Aorta (tissue), 5 donors: Measurements from ENCODE around the gene RCC2. TPM values are rescaled to one million over a fixed set of nuclear protein-coding genes. Genes with fewer than 3 reads are reported as not detected.
"Not testable (repeated sequence)": the region's sequence is repeated elsewhere in the genome, so short reads cannot be mapped to it uniquely, and the experiment has no call there.

Experiments used
- ATAC-seq: fragments of 200-7000 bp; cut with Tn5 transposase; one replicate; pipeline ENCODE4 v1.9.1; 2022; ENCODE audit warnings: moderate library complexity; ENCODE audit not compliant: low FRiP score
- DNase-seq, 2 donors: peaks; one replicate each; pipeline ENCODE4 v3.0.0-alpha.2; 2020
- H3K27ac ChIP-seq, 2 donors: one replicate each; pipeline ENCODE4 v1.5.1; 2013; ENCODE audit warnings: low read length in 2 of 2, mild to moderate bottlenecking in 2 of 2, moderate library complexity in 2 of 2, control low read depth in 1 of 2, inconsistent platforms in 1 of 2, low read depth in 1 of 2
- H3K27me3 ChIP-seq, 2 donors: one replicate each; pipeline ENCODE4 v1.6.1; 2013; ENCODE audit warnings: control low read depth in 1 of 2, low read length in 1 of 2, mild to moderate bottlenecking in 1 of 2, moderate library complexity in 1 of 2; ENCODE audit not compliant: insufficient read depth in 2 of 2, control insufficient read depth in 1 of 2
- H3K36me3 ChIP-seq, 2 donors: one replicate each; pipeline ENCODE4 v1.6.1; 2013; ENCODE audit warnings: control low read depth in 1 of 2, low read length in 1 of 2, mild to moderate bottlenecking in 1 of 2; ENCODE audit not compliant: insufficient read depth in 2 of 2, control insufficient read depth in 1 of 2
- H3K4me1 ChIP-seq, 2 donors: one replicate each; pipeline ENCODE4 v1.6.1; 2013; ENCODE audit warnings: low read length in 2 of 2, control low read depth in 1 of 2, mild to moderate bottlenecking in 1 of 2, moderate library complexity in 1 of 2; ENCODE audit not compliant: insufficient read depth in 2 of 2, control insufficient read depth in 1 of 2
- H3K4me3 ChIP-seq, 2 donors: one replicate each; pipeline ENCODE4 v1.5.1; 2013; ENCODE audit warnings: low read length in 2 of 2, control low read depth in 1 of 2, mild to moderate bottlenecking in 1 of 2
- H3K9me3 ChIP-seq: one replicate; pipeline ENCODE4 v1.6.1; 2013; ENCODE audit warnings: mild to moderate bottlenecking, low read length; ENCODE audit not compliant: control insufficient read depth
- WGBS, 2 donors: extraction: QIAGEN DNeasy Blood & Tissue Kit; methylation state at CpG; one replicate each; pipeline ENCODE4 v1.1.7; 2013; 5-methylcytosine and 5-hydroxymethylcytosine counted together
- intact Hi-C, 2 donors: fragments of 100-400 bp; cut with DNase I; formaldehyde crosslinking; loops; one replicate each; pipeline versions ENCODE4 v1.14.2 to v1.15.0; 2022
- polyA plus RNA-seq, 2 donors: library from polyadenylated mRNA; stranded (reverse); fragments of 200-250 nt; gene quantifications; one replicate each; pipeline ENCODE4 v1.2.3, GENCODE V29; 2013
- total RNA-seq, 2 donors: library from RNA; stranded (reverse); fragmentation: NEBNext Ultra II Directional; extraction: Animal tissue kit (Norgen Biotek cat#: 25700); gene quantifications; one replicate each; pipeline ENCODE4 v1.2.1, GENCODE V29; 2021
- donor health status: healthy with polysubstance abuse.
- donor health status: Bipolar disorder and iron deficiency.
- donor health status: DM: no; HTN: no; CAD: no.
- donor health status: DM: no; HTN: no; CAD: no.
- donor health status: DM: yes; HTN: yes; CAD: no.

Gene RCC2
- total and polyA plus RNA-seq, 4 donors: 7.5 to 34.2 (median 17.1) TPM

DNA sequence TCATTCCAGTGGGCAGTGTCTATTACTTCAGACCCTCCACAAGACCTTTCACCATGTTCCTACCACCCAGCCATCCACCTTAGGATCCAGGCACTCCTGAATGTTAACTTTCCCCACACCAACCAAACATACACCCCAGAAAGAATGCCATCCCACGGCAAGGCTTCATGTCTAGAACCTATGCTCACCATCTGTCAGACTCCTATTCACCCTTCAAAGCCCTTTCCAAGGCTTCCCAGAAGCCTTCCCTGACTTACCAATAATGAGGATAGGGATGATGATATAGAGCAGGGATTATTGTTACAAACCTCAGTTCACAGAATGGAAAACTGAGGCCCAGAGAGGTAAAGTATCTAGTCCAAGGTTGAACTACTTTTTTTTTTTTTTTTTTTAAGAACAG, 19.3 kb upstream of the RCC2 start:
- H3K4me3 ChIP-seq: no peak overlapping the region
- H3K36me3 ChIP-seq: no peaks in the 10 kb centered on the region
- no peaks in the 10 kb centered on the region for H3K4me1 ChIP-seq
- WGBS, 2 donors: 84 to 89% methylated on average over 1 of the region's 1 CpG
- ATAC-seq (no peak), DNase-seq (no peak)
- no peak overlapping the region for H3K27ac ChIP-seq
- H3K27me3 ChIP-seq: no peaks in the 10 kb centered on the region
- no peaks in the 10 kb centered on the region for H3K9me3 ChIP-seq
- intact Hi-C loops: no loop called here

DNA sequence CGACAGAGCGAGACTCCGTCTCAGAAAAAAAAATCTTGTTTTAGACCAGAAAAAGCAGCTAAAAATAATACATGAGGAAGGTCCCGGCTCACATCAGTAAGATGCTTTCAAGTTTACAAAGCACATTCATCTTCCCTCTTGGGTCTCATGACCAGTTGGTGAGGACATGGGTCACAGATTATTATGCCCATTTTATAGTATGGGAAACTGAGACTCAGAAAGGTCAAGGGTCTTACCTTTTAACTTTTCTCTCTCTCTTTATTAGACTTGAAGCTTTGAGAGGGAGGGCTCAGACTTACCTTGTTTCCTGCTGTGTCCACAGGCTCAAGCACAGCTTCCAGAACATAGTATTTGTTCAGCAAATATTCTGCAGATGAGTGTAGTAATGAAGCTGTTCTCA, 13.2 kb upstream of the RCC2 start:
- Histone ChIP-seq H3K36me3 (no peaks in the 10 kb centered on the region), H3K9me3 (no peaks in the 10 kb centered on the region), H3K27me3 (no peaks in the 10 kb centered on the region), H3K4me3 (no peak overlapping the region), H3K4me1 (no peaks in the 10 kb centered on the region), H3K27ac (no peak overlapping the region)
- ATAC-seq (no peak), DNase-seq (no peak)
- WGBS, 2 donors: 42 to 45% methylated on average over 4 of the region's 4 CpGs
- intact Hi-C loops: no loop called here

DNA sequence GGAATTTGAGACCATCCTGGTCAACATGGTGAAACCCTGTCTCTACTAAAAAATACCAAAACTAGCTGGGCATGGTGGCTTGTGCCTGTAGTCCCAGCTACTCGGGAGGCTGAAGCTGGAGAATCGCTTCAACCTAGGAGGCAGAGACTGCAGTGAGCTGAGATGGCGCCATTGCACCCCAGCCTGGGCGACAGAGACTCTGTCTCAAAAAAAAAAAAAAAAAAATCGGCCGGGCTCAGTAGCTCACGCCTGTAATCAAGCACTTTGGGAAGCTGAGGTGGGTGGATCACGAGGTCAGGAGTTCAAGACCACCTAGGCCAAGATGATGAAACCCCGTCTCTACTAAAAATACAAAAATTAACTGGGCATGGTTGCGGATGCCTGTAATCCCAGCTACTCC, 12.7 kb upstream of the RCC2 start:
- intact Hi-C loops, H3K27me3 ChIP-seq, H3K4me3 ChIP-seq, H3K36me3 ChIP-seq, DNase-seq, H3K9me3 ChIP-seq, H3K27ac ChIP-seq, ATAC-seq, H3K4me1 ChIP-seq: not testable (repeated sequence)
- WGBS, 2 donors: 54 to 69% methylated on average over 9 to 10 of the region's 10 CpGs

DNA sequence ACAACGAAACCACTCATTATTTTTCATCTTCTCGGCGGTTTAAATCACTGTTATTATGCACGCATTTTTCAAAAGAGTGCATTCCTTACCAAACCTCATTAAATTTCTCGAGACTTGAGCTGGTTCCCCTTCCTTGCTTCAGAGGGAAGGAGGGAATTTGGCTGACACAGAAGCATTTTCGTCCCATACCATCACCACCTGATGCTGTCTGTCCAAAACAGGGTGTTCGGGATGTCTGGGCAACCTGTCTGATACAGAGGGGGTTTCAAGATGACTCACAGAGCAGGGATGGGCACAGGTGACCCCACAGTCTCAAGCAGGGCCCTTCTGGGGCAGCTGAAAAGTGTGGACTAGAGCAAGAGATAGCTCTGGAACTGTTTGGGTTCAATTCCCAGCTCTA, 12.3 kb upstream of the RCC2 start:
- ATAC-seq (no peak), DNase-seq (no peak)
- 64 to 71% methylated on average over 7 of the region's 7 CpGs for WGBS, 2 donors
- Histone ChIP-seq H3K27me3 (no peaks in the 10 kb centered on the region), H3K9me3 (no peaks in the 10 kb centered on the region), H3K36me3 (no peaks in the 10 kb centered on the region), H3K27ac (no peak overlapping the region), H3K4me3 (no peak overlapping the region), H3K4me1 (no peaks in the 10 kb centered on the region)
- intact Hi-C loops: no loop called here

DNA sequence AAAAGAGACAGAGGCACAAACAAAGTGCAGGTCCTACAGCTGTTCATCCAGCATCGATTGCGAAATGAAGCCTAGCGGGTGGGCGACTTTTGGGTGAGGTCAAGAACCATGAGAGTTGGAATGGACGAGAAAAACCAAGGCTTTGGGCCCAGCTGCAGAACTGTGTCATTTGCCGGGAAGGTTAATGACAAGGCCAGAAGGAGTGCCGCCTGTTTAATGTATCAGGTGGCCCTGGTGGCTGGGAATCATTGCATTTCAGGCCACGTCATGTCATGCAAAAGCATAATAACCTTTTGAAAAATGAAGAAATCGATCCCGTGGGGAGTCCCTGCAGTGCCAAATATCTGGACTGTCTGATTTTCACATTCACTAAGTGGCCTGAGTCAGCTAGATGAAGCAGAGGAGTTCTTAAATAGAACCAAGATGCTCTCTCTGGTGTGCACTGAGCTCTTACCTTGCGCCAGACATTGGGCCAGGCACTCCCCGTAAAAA, 8.1 kb upstream of the RCC2 start:
- ATAC-seq (no peak), DNase-seq (no peak)
- intact Hi-C loops: no loop called here
- no peak overlapping the region for H3K4me3 ChIP-seq
- no peak overlapping the region for H3K27ac ChIP-seq
- no peaks in the 10 kb centered on the region for H3K36me3 ChIP-seq
- no peaks in the 10 kb centered on the region for H3K27me3 ChIP-seq
- no peaks in the 10 kb centered on the region for H3K9me3 ChIP-seq
- H3K4me1 ChIP-seq: no peaks in the 10 kb centered on the region
- WGBS, 2 donors: 91 to 92% methylated on average over 12 of the region's 12 CpGs

DNA sequence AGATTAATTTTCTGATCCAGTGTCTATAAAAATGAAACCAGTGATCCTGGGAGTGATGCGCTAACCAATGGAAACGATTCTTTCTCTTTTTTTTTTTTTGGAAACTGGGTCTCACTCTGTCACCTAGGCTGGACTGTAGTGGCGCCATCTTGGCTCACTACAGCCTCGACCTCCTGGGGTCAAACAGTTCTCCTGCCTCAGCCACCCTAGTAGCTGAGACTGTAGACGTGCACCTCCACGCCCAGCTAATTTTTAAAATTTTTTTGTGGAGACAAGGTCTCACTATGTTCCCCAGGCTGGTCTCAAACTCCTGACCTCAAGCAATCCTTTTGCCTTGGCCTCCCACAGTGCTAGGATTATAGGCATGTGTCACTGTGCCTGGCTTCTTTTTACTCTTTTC, 3.4 kb upstream of the RCC2 start:
- 86 to 89% methylated on average over 6 of the region's 6 CpGs for WGBS, 2 donors
- no peaks in the 10 kb centered on the region for H3K4me1 ChIP-seq
- no peak for ATAC-seq
- intact Hi-C loops: no loop called here
- H3K4me3 ChIP-seq: no peak overlapping the region
- DNase-seq: no peak
- no peaks in the 10 kb centered on the region for H3K27me3 ChIP-seq
- H3K36me3 ChIP-seq: no peaks in the 10 kb centered on the region
- H3K9me3 ChIP-seq: no peaks in the 10 kb centered on the region
- H3K27ac ChIP-seq: no peak overlapping the region

DNA sequence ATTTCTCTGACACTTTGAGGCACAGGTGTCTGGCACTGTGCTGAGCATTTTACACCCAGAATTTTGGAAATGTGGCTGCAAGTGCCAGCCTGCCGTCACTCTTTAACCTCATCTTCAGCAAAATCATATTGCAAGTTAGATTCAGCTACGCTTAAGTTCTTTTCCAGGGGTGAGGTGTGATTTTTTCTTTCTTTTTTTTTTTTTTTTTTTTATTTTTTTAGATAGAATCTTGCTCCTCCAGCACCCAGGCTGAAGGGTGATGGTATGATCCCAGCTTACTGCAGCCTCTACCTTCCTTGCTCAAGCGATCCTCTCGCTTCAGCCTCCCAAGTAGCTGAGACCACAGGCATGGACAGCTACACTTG, 2.5 kb upstream of the RCC2 start:
- ATAC-seq: no peak
- WGBS, 2 donors: 92 to 97% methylated on average over 4 of the region's 4 CpGs
- Histone ChIP-seq H3K27ac (no peak overlapping the region), H3K4me1 (no peaks in the 10 kb centered on the region), H3K4me3 (no peak overlapping the region), H3K9me3 (no peaks in the 10 kb centered on the region), H3K36me3 (no peaks in the 10 kb centered on the region), H3K27me3 (no peaks in the 10 kb centered on the region)
- DNase-seq: no peak
- intact Hi-C loops: no loop called here

DNA sequence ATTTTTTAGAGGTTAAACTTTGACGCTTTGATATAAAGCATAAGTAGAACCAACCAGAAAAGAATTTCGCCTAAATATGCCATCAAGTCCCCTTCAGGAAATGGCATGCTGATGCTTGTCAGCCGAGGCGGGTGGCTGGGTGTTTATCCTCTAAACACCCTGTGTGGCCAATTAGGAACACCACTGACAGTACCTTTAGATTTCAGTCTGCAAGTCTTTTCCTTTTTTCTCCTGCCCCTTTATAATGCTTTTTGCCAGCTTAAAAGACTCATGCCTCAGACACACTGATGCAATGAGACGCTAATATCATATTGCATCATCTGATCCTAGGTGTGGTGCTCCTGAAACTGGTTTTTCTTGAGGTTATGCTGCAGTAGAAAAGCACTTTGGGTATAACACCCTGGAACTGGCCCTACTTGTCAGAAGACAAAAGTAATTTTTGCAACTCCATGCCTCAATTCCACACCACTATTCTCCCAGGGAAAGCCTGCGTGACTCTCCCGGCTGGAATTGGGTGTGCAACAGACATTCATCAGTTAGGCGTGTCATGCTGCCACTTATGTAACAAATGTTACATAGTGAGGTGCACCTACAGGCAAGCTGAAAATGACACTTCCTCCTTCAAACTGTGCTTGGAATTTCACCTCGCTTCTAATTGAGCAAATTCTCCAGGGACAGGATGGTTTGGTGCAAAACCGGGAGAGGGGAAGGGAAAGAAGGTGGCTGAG, 2.0 kb upstream of the RCC2 start:
- 69 to 76% methylated on average over 10 of the region's 10 CpGs for WGBS, 2 donors
- no peaks in the 10 kb centered on the region for H3K4me1 ChIP-seq
- no peak overlapping the region for H3K27ac ChIP-seq
- DNase-seq: no peak
- H3K9me3 ChIP-seq: no peaks in the 10 kb centered on the region
- intact Hi-C loops: no loop called here
- H3K4me3 ChIP-seq: no peak overlapping the region
- H3K27me3 ChIP-seq: no peaks in the 10 kb centered on the region
- ATAC-seq: no peak
- H3K36me3 ChIP-seq: no peaks in the 10 kb centered on the region

DNA sequence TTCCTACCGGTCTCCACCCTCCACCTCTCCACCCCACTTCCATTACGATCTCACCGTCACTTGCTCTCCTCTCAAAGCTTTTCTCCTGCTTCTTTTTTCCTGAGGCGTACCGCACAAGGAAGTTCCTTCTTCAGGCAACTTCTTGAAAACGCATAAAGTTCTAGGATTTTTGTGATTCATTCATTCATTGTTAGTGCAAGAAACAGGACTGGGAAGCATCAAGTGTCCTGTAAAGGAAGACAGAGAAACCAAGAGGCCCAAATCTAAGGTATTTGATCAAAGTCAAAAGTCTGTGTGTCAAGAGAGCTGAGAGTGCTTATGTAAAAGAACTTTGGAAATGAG, 1.3 kb upstream of the RCC2 start:
- Histone ChIP-seq H3K4me1 (no peaks in the 10 kb centered on the region), H3K9me3 (no peaks in the 10 kb centered on the region), H3K27ac (no peak overlapping the region), H3K36me3 (no peaks in the 10 kb centered on the region), H3K27me3 (no peaks in the 10 kb centered on the region), H3K4me3 (no peak overlapping the region)
- ATAC-seq: no peak
- 89 to 94% methylated on average over 6 of the region's 6 CpGs for WGBS, 2 donors
- DNase-seq: no peak
- intact Hi-C loops: no loop called here
